GM21360 (cell line): ENCODE measurements around the gene SPIN1.

Experiments used
- ATAC-seq: cut with Tn5 transposase; IDR thresholded peaks from one replicate; pipeline ENCODE4 v1.9.1; 2021; ENCODE audit warnings: mild to moderate bottlenecking, moderate library complexity; ENCODE audit not compliant: unreplicated experiment

Gene SPIN1

GRCh38 chr9:88433583-88434255 lies 45.5 kb downstream of the SPIN1 start:
- no peak for ATAC-seq

- no peak for ATAC-seq
These were observed 47.1 kb downstream of the SPIN1 start for GRCh38 chr9:88435336-88435735.

GRCh38 chr9:88436379-88436778 lies 48.1 kb downstream of the SPIN1 start:
- no peak for ATAC-seq

GRCh38 chr9:88437210-88438146 lies 49.2 kb downstream of the SPIN1 start:
- no peak for ATAC-seq

GRCh38 chr9:88438811-88439210 lies 50.6 kb downstream of the SPIN1 start:
- ATAC-seq = no peak

GRCh38 chr9:88441301-88442007 lies 53.2 kb downstream of the SPIN1 start:
- ATAC-seq = no peak

- no peak for ATAC-seq
These were observed 55.4 kb downstream of the SPIN1 start for GRCh38 chr9:88443480-88444113.

GRCh38 chr9:88446728-88447127 lies 58.5 kb downstream of the SPIN1 start:
- no peak for ATAC-seq

GRCh38 chr9:88447431-88447830 lies 59.2 kb downstream of the SPIN1 start:
- no peak for ATAC-seq

GRCh38 chr9:88451160-88451559 lies 62.9 kb downstream of the SPIN1 start:
- ATAC-seq = no peak

GRCh38 chr9:88458716-88459465 lies 70.6 kb downstream of the SPIN1 start:
- ATAC-seq = no peak

GRCh38 chr9:88460587-88461332 lies 72.5 kb downstream of the SPIN1 start:
- no peak for ATAC-seq

GRCh38 chr9:88462191-88462590 lies 73.9 kb downstream of the SPIN1 start:
- ATAC-seq = no peak

GRCh38 chr9:88464851-88465250 lies 76.6 kb downstream of the SPIN1 start:
- no peak for ATAC-seq

GRCh38 chr9:88468226-88468625 lies 80.0 kb downstream of the SPIN1 start:
- no peak for ATAC-seq

GRCh38 chr9:88476491-88477271 lies 88.4 kb downstream of the SPIN1 start:
- no peak for ATAC-seq

GRCh38 chr9:88477300-88477751 lies 89.1 kb downstream of the SPIN1 start:
- ATAC-seq = no peak

- no peak for ATAC-seq
These were observed 90.0 kb downstream of the SPIN1 start for GRCh38 chr9:88478246-88478645.

- no peak for ATAC-seq
These were observed 93.7 kb downstream of the SPIN1 start for GRCh38 chr9:88481933-88482332.
